Coronary artery (tissue), 2 donors: Measurements from ENCODE around the gene HOXD8.

ENCODE experiments used
- DNase-seq: peaks from one replicate; pipeline ENCODE4 v3.0.0-alpha.2; 2017; ENCODE audit warnings: low spot score
- H3K27ac ChIP-seq, 2 donors: fragments of 200-600 bp; sonication (generic); one replicate each; pipeline ENCODE4 v1.5.1; 2016 to 2019
- H3K4me3 ChIP-seq: fragments of 200-600 bp; sonication (generic); 2 replicates; pipeline ENCODE4 v1.5.1; 2016; ENCODE audit warnings: mild to moderate bottlenecking, moderate library complexity
- TF ChIP-seq, protein P1 (sequence below): fragments of 200-600 bp; sonication (generic); IDR thresholded peaks from one replicate; pipeline ENCODE4 v1.5.1; 2019; ENCODE audit warnings: antibody characterized with exemption

The HOXD8 gene

DNA sequence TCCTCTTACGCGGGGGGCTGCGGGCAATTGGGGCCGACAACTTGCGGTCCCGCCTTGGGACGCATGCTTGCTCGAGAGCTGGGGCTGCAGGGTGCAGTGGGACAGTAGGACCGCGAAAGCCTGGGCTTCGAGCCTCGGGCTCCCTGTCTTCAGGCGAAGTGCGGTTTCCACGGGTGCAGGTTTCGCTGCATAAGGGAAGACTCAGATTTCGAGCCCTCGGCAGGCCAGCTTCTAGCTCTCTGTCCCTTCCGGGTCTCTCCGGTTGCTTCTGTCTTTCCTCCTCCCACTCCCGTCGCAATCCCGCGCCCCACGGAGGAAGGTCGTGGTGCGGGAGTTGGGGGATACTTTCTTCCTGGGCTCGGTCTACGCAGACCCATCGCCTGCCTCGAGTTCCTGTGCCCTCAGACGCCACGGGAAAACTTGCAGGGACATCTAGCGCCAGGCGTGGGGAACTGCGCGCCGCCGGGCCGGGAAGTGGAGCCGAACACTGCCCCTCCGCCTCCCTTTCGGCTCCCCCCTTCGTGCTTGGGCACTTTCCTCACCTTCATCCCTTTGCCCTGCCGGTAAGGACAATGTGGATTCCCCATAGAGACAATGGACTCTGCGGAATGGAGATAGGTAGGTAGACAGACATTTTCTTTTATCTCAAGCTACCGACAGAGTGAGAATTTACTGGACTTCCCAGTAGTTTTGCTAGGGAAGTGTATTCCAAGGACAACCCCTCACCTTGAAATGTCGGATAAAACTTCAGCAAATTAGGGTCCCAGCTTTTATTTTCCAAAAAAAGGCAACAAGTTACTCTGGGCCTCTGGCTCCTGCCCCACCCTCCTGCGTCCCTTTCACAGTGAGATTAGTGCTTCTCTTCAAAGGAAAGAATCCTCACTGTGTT lies 41.2 kb upstream of the HOXD8 start:
- peak; percentile 81 for DNase-seq
- H3K27ac ChIP-seq: no peak overlapping the region
- TF ChIP-seq, protein P1, sequence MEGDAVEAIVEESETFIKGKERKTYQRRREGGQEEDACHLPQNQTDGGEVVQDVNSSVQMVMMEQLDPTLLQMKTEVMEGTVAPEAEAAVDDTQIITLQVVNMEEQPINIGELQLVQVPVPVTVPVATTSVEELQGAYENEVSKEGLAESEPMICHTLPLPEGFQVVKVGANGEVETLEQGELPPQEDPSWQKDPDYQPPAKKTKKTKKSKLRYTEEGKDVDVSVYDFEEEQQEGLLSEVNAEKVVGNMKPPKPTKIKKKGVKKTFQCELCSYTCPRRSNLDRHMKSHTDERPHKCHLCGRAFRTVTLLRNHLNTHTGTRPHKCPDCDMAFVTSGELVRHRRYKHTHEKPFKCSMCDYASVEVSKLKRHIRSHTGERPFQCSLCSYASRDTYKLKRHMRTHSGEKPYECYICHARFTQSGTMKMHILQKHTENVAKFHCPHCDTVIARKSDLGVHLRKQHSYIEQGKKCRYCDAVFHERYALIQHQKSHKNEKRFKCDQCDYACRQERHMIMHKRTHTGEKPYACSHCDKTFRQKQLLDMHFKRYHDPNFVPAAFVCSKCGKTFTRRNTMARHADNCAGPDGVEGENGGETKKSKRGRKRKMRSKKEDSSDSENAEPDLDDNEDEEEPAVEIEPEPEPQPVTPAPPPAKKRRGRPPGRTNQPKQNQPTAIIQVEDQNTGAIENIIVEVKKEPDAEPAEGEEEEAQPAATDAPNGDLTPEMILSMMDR: peak; percentile 75

DNA sequence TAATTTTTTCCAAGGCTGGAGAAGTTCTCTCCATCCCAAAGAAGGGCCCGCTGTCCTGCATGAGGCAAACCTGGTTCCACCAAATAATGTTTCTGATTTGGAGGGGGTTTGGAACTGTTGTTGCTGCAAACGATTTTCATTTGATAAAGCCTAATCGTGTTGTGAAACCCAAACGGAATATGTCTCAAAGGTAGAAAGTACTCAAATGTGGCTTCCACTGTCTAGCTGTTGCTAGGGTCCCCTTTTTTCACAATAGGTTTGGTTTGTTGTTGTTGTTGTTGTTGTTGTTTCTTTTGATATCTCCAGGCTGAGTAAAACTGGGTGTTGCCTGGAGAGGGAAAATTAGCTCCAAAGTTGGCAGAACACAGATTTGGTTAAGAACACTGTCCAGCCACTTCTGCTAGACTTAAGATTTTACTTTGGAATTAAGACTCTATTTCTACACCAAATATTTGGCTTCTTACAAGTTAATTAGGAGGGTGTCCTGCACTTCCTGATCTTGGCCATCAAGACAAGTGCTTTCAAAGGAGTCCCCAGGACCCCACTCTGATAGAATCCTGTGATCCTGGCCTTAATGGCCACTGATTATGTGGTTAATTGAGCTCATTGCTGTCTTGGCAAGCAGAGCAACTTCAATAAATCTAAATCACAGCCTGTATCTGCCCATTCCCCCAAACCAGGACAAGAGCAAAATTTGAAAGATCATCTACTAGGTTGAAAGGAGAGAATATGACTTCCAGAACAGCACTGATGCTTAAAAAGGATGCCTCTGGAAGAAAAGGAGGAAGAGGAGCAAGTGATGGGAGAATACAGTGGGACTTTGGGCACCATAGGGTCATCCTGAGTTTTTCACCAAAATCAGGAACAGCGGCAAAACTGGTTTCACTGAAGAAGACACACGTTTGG lies 40.3 kb upstream of the HOXD8 start:
- TF ChIP-seq, protein P1: no peak
- H3K27ac ChIP-seq: no peak overlapping the region
- peak; percentile 7 for DNase-seq
- H3K4me3 ChIP-seq: no peak overlapping the region

More for the DNA sequence above, 41.2 kb upstream of the HOXD8 start:
- H3K4me3 ChIP-seq: peak overlapping the region; percentile 52

DNA sequence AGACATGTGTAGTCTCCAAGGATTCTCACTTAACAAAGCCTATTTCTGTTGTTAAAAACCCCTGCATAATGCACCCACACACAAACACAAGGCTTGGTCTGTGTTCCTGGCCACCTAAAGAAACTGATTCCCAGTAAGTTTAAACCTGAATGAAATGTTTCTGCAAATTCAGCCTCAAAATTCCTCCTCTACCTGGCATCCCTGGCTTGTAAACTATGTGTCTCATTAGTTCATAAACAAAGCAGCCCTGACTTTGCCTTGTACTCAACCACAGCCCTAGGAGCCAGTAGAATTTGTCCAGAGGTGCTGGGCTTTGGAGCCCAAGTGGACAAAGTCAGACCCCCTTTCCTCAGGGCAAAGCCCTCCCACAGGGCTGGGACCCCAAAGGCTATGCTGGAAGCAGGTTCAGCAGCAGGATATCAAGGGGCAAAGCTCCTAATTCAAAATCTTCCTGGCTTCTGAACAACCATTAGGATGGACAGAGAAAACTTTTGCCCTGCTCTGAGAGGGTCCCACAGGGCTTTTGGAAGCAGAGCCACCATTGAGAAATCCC lies 39.6 kb upstream of the HOXD8 start:
- no peak overlapping the region for H3K4me3 ChIP-seq
- no peak for DNase-seq
- TF ChIP-seq, protein P1: no peak
- H3K27ac ChIP-seq: no peak overlapping the region

DNA sequence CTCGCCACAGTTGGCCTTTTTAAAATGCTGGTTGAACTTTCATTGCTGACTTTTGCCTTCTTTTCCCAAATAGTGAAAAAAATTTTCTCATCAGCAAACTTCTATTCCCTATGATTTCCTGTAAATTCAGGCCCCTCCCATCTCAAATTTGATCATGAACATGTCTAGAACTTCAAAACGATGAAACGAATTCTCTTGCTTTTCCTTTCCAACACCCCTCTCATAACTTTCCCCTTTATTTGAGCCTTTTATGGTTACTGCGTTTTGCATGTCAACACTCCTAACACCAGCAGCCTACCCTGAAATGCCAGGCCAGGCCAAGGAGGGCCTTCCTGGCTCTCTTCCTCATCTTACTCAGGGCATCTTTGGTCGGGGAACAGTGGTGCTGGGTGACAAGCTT lies 38.6 kb upstream of the HOXD8 start:
- no peak overlapping the region for H3K4me3 ChIP-seq
- TF ChIP-seq, protein P1: no peak
- no peak for DNase-seq
- no peak overlapping the region for H3K27ac ChIP-seq

DNA sequence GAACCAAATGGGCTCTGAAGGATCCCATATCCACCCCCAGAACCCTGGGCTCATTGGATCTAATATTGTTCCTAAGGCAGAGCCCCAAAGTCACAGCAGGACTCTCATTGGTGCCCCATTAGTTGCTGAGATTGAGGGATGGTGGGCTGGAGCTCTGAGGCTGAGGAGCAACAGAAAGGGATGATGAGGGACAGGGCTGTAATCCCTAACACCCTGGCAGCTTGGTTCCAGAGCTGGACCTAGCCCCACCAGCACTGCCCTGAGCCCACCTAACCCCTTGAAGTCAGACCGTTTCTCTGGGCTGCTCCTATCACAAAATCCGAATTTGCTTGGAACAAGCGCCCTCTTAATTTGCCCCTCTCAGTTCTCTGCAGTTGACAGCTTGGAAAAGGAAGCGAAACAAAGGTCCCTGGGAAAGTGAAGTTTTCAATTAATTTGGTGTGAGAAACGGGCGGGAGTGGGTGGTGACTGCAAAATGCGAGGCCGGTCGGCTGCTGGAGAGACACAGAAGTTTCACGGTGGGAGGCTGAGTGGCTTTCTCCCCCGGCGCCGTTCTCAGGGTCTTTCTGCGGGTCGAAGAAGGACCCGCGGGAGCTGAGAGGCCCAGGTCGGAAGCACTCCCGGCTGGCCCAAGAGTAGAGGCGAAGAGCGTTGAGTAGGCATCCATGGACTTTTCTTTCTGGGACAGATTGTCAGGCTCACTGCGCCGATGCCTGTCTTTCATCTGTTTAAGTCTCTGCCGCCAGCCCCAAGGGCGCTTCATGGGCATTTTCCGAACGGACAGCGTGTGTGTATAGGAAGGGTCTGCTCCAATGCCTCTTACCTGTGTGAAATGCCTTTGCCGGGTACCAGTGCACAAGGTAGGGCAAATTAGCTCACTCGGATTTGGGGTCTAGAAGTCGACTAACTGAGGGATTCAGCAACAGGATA lies 37.9 kb upstream of the HOXD8 start:
- H3K27ac ChIP-seq: no peak overlapping the region
- H3K4me3 ChIP-seq: peak overlapping the region; percentile 65
- TF ChIP-seq, protein P1: no peak
- no peak for DNase-seq
